Stimulated activated CD8-positive, alpha-beta memory T cell treated with anti-CD3 and anti-CD28 coated beads, Interleukin-7, amount 100 ng/mL, for 24 hours (primary cell): ENCODE data around the gene LATS1.
"Not testable (repeated sequence)": the region's sequence is repeated elsewhere in the genome, so short reads cannot be mapped to it uniquely, and the experiment has no call there.

Experiments
- DNase-seq: peaks from one replicate; pipeline ENCODE4 v3.0.0-alpha.2; 2020; ENCODE audit warnings: low read depth

Gene LATS1

DNA sequence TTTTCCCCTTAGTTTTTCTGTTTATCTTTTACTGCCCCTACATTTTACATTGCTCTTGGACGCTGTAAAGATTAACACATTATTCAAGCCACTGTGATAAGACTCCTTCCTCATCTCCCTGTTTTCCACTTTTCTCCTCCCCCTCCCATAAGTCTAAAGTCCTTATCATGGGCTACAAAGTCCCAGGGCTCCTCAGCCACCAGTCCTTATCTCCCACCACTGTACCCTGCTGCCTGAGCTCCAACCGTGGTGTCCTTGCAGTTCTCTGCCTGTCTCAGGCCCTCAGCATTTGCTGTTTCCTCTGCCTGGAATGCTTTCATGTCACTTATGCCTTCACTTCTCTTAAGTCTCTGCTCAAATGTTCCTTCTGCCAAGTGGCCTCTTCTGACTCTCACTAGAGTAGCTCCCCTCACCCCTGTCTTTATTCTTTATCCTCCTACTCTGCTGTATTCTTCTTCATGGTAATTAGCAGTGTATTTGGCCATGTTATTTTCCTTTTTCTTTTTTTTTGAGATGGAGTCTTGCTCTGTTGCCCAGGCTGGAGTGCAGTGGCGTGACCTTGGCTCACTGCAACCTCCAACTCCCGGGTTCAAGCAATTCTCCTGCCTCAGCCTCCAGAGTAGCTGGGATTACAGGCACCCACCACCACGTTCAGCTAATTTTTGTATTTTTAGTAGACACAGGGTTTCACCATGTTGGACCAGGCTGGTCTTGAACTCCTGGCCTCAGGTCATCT is 10.8 kb upstream of the LATS1 start:
- no peak for DNase-seq

- no peak for DNase-seq
These were observed 10.0 kb upstream of the LATS1 start for GRCh38 chr6:149727793-149728498.

- no peak for DNase-seq
These were observed 7.9 kb upstream of the LATS1 start for GRCh38 chr6:149725785-149726184.

GRCh38 chr6:149723771-149724417 is 6.0 kb upstream of the LATS1 start:
- no peak for DNase-seq

DNA sequence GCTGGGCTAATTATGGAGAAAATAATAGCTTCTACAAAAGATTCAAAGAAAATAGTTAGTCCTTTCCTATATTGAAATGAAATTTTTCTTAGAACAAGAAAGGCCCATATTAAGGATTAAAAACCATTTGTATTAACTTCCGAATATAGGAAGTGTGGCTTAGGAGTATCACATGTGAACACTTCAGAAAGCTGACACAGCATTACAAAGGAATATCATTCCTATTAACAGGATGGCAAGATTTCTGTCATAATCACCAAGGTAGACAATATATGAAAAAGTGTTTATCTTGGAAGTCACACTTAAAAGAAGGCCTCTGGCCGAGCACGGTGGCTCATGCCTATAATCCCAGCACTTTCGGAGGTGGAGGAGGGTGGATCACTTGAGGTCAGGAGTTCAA is 5.4 kb upstream of the LATS1 start:
- DNase-seq = no peak

DNA sequence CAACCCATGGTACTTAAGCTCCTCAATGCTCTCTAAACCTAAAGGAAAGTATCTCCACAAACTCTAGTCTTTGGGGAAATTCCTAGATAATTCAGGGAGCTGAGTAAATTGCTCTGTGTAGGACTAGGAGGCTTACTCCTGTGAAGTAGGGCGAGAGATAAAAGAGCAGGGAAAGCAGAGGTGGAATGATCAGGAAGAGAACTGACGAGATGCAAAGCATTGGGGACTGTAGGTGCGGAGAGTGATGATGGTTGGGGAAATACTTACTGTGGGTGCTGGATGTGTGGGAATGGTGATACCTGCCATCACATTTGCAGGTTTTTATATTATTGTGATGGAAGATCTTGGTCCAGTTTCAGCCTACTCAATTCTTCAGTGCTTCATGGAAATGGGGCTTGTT is 1.6 kb upstream of the LATS1 start:
- DNase-seq = no peak

DNA sequence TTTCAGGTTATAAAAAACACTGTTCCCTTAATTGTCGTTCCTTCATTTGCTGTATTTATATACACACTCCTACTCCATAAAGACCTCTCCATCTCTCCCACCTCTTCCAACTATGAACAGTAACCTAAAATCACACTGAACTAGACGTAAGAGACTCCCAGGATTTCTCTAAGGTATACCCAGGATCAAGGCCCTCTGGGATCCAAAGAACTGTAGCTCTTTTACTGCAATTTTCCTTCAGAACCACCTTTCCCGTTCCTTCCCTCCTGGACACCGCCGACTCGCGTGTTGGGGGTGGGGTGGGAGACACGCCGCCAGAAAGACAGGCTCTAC is 680 bp downstream of the LATS1 start:
- DNase-seq = no peak

- DNase-seq = no peak
These were observed 1.5 kb downstream of the LATS1 start for GRCh38 chr6:149716181-149716963.

GRCh38 chr6:149714442-149714841 is 3.5 kb downstream of the LATS1 start:
- DNase-seq = no peak

- no peak for DNase-seq
These were observed 6.2 kb downstream of the LATS1 start for GRCh38 chr6:149711711-149712110.

- DNase-seq = no peak
These were observed 16.2 kb downstream of the LATS1 start for GRCh38 chr6:149701714-149702113.

- DNase-seq = no peak
These were observed 18.8 kb downstream of the LATS1 start for GRCh38 chr6:149699150-149699549.

GRCh38 chr6:149698175-149698574 is 19.7 kb downstream of the LATS1 start:
- DNase-seq = no peak

- no peak for DNase-seq
These were observed 21.0 kb downstream of the LATS1 start for GRCh38 chr6:149696901-149697300.

DNA sequence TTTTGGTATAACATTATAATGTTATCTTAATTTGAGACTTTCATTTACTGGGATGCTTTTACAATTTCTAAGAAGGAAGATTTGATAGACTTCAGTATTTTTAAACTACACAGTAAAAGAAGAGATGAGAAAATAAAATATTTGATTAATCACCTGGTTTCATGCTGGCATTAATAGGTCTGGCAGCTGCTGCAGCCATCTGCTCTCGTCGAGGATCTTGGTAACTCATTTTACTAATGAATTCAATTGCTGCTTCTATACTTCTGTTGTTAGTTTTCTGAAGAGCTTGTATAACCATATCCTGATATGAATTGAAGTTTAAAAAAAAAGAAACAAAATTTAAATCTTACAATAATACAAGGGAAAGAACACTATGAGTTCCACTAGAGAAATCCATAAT is 23.0 kb downstream of the LATS1 start:
- no peak for DNase-seq

GRCh38 chr6:149691201-149691600 is 26.7 kb downstream of the LATS1 start:
- no peak for DNase-seq

- DNase-seq = no peak
These were observed 31.7 kb downstream of the LATS1 start for GRCh38 chr6:149686230-149686629.

GRCh38 chr6:149683256-149683859 is 34.5 kb downstream of the LATS1 start:
- DNase-seq = no peak

DNA sequence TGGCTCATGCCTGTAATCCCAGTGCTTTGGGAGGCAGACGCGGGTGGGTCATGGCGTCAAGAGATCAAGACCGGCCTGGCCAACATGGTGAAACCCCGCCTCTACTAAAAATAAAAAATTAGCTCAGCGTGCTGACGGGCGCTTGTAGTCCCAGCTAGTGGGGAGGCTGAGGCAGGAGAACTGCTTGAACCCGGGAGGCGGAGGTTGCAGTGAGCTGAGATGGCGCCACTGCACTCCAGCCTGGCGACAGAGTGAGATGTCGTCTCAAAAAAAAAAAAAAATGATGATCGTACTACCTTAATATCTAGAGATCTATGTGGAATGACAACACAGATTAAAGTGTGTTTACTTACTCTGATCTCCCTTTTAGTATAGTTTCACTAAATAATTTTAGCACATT is 36.1 kb downstream of the LATS1 start:
- DNase-seq = not testable (repeated sequence)

- DNase-seq = no peak
These were observed 36.7 kb downstream of the LATS1 start for GRCh38 chr6:149681209-149681608.

GRCh38 chr6:149680503-149680902 is 37.4 kb downstream of the LATS1 start:
- no peak for DNase-seq

DNA sequence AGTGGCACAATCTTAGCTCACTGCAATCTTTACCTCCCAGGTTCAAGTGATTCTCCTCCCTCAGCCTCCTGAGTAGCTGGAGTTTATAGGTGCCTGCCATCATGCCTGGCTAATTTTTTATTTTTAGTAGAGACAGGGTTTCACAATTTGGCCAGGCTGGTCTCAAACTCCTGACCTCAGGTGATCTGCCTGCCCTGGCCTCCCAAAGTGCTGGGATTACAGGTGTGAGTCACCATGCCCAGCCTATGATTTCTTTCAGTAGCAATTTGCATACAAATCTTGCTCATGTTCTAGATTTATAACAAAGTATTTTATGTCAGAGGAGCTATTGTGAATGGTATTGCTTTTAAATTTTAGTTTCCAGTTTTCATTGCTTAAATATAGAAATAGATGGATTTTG is 45.6 kb downstream of the LATS1 start:
- not testable (repeated sequence) for DNase-seq
